GM23248 (cell line): Measurements from ENCODE around the gene ITIH4.

Experiments used
- EZH2 ChIP-seq: fragments of 200-600 bp; sonication (generic); IDR thresholded peaks from 2 replicates; pipeline ENCODE4 v1.6.1; 2018; ENCODE audit warnings: antibody characterized with exemption, mild to moderate bottlenecking; ENCODE audit not compliant: insufficient read depth, poor library complexity, severe bottlenecking
- EZH2phosphoT487 ChIP-seq: fragments of 200-600 bp; sonication (generic); IDR thresholded peaks from 2 replicates; pipeline ENCODE4 v1.6.1; 2018; ENCODE audit warnings: antibody characterized with exemption, moderate library complexity, mild to moderate bottlenecking, low read depth; ENCODE audit not compliant: insufficient read depth

DNA sequence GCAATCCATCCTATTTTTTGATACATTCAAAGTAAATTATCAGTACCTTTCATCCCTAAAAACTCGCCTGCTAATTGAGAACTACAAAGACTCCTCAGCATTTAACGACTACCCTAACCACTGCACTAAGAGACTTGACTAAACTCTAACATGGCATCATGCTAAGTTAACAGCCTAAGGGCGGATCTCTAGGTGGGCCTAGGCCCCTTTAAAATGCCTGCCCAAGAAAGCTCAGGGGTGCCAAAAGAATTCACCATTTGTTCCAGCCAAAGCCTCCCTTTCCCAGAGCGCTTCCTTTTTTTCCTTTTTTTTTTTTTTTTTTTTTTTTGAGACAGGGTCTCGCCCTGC lies 59.2 kb downstream of the ITIH4 start:
- no peak for TF ChIP-seq EZH2
- no peak for TF ChIP-seq EZH2phosphoT487
